Left forelimb (tissue), 1 donor: ENCODE data around the gene MRPL12.

Source experiments
- DNase-seq: peaks from one replicate; pipeline ENCODE4 v3.0.0-alpha.2; 2018; ENCODE audit warnings: low spot score

The MRPL12 gene

DNA sequence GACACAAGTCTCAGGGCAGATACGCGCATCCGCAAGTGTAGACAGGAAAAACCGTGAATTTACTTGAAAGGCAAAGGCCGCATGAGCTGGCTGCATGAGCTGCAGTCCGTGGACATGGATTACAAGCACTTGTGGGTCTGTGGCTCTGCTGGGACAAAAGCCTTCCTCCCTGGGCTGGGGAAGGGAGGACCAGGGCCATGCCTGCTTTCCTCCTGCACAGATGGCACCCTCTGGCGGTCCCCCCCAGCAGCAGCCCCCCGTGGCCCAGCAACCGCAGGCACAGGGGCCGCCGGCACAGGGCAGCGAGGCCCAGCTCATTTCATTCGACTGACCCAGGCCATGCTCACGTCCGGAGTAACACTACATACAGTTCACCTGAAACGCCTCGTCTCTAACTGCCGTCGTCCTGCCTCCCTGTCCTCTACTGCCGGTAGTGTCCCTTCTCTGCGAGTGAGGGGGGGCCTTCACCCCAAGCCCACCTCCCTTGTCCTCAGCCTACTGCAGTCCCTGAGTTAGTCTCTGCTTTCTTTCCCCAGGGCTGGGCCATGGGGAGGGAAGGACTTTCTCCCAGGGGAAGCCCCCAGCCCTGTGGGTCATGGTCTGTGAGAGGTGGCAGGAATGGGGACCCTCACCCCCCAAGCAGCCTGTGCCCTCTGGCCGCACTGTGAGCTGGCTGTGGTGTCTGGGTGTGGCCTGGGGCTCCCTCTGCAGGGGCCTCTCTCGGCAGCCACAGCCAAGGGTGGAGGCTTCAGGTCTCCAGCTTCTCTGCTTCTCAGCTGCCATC, 1.7 kb upstream of the MRPL12 start:
- DNase-seq: no peak

DNA sequence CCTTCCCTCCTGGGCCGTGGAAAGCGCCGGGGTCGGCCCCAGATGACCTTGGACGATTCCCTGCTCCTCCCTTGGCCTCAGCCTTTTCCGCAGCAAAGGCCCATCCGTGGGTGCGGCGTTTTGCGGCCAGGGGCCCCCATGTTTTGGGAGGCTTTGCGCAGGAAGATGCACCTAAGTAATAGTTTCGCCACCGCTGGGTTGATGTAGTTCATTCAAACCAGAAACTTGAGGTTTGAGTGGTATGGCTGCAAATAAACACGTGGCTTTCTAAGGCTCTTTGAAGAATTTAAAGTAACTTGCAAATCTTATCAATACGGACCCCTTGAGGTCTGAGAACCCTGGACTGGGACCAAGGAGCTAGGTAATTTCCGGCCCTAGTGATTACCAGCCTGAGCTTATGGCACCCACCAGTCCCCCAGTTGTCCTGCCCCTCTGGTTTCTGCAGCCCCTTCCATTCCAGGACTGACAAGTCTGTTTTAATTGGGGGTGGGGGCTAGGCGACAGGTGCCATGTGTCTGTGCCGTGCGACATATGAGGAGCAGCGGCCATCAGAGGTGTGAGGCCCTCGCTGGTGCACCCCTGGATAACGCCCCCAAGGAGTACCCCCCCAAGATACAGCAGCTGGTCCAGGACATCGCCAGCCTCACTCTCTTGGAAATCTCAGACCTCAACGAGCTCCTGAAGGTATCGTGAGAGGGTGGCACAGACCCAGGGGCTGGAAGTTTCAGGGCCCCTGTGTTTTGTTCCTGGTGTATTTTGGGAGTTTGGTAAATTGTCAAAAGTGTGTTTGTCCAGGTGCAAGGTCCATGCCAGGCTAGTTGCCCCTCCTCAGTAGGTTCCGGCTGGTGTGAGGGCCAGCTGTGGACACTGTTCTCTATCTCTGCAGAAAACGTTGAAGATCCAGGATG, 834 bp downstream of the MRPL12 start:
- DNase-seq: no peak

DNA sequence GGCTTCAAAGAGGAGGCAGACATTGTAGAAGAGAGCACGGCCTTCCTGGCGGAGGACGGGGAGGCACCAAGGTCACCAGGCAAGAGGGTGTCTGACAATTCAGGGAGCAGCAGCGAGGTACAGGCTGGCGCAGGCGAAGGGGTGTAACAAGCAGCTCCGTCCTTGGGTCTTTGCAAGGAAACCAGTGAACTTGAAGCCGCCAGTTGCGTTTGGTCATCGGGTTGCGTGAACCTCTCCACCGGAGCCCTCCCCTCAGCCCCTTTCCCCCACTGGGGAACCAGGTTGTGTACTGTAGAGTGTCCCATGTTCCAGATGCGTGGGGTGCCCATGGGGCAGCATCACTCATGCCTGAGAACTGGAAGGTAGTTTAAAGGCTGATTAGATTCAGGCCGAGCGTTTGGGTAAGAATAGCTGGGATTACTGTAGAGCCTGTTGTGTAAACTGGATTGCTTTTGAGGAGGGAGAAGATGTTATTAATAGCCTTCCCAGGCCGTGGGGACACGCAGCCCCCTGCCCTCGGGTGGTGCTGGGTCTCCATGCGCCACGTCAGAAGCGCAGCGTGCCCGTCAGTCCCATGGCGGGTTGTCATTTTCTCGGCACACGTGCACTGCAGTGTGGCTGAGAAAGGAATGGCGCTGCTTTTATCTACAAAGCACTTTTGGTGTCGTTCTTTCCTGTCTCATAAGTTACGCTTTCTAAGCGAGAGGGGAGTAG, 2.5 kb downstream of the MRPL12 start:
- DNase-seq: no peak

DNA sequence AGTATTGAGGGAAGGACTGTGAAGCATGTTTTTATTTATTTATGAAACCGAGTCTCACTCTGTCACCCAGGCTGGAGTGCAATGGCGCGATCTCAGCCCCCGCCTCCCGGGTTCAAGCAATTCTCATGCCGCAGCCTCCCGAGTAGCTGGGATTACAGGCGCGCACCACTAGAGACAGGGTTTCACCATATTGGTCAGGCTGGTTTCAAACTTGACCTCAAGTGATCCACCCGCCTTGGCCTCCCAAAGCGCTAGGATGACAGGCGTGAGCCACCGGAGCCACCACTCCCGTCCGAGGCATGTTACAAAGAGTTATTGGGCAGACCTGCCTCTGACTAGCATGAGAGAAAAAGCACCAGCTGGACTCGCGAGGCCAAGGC, 3.1 kb downstream of the MRPL12 start:
- no peak for DNase-seq

DNA sequence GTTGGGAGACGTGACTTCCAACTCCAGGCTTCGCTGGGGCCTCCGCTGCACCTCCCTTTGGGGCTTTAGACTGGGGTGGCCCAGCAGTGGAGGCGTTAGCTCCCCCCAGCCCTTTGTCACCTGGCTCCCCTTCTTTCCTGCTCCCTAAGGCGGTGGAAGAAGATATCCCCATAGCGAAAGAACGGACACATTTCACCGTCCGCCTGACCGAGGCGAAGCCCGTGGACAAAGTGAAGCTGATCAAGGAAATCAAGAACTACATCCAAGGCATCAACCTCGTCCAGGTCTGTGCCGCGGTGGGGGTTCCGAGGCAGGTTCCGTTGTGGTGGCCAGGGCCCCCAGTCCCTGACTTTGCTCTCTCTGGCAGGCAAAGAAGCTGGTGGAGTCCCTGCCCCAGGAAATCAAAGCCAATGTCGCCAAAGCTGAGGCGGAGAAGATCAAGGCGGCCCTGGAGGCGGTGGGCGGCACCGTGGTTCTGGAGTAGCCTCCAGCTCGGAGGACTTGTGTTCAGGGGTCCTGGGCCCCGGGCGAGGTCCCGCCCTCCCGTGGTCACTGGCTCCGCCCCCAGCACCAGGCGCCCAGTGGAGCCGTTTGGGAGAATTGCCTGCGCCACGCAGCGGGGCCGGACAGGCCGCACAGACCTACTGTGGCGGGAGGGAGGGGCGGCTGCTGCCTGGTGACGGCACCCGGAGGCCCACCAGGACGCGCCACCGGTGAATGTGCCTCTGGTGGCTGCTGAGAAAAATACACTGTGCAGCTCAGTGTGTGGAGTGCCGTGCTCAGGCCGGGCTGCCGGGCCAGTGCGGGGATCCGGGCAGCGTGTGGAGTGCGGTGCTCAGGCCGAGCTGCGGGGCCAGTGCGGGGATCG, 3.8 kb downstream of the MRPL12 start:
- DNase-seq: no peak

DNA sequence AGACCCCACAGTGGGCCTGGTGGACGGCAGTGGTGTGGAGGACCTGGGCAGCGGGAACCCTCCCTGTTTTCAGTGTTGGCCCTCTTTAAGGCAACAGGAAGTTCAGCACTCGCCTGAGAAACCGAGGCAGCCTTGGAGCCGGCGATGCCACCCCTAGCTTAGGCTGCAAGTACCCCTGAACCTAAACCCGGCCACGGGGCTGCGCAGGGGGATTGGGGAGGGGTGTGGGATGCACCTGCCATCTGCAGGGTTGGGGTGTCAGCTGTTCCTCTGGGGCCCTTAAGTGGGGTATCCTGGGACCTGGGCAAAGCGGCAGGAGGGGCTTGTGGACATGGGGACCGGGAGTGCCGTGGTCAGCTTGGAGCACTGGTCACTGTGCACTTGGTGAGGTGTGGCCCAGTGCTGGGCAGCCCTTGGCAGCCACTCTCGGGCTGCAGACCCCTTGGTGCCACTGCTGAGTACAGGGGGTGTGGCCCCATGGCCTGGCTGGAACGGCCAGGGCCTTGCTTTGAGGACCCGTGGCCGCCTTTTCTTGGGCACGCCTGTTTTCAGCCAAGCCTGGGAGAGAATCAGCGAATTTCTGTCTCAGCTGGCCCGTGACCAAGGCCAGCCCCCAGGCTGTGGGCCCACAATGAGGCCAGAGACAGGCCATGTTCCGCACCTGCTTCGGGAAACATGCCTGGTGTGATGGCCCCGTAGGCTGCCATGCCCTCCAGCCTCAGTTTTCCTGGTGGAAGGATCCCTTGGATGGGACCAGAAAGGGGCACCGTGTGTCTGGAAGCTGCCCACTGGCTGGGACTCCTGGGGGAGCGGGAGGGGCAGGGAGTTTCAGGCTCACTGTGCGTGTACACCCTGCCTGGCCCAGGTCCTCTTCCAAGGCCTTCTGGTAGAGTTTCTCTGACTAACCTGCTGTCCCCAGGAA, 4.8 kb downstream of the MRPL12 start:
- no peak for DNase-seq

DNA sequence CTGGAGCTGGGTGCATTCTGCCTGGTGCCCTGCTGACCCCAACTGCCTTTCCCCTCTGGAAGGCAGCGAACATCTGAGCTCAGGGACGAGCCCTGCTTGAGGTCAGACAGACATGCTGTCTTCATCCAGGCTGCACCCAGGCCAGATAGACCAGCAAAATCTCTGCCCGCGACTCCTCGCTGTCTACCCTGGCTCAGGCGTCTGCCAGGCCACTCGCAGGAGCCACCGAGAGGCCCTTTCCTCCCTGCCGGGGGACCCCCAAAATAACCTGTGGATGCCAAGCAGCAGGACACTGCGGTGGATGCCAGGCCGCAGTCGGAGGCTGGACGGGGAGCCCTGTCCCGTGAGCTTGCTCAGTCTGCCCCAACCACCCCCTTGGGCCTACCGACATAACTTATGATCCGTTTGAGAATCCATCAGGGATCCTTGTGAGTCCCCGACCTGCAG, 5.6 kb downstream of the MRPL12 start:
- DNase-seq: no peak

DNA sequence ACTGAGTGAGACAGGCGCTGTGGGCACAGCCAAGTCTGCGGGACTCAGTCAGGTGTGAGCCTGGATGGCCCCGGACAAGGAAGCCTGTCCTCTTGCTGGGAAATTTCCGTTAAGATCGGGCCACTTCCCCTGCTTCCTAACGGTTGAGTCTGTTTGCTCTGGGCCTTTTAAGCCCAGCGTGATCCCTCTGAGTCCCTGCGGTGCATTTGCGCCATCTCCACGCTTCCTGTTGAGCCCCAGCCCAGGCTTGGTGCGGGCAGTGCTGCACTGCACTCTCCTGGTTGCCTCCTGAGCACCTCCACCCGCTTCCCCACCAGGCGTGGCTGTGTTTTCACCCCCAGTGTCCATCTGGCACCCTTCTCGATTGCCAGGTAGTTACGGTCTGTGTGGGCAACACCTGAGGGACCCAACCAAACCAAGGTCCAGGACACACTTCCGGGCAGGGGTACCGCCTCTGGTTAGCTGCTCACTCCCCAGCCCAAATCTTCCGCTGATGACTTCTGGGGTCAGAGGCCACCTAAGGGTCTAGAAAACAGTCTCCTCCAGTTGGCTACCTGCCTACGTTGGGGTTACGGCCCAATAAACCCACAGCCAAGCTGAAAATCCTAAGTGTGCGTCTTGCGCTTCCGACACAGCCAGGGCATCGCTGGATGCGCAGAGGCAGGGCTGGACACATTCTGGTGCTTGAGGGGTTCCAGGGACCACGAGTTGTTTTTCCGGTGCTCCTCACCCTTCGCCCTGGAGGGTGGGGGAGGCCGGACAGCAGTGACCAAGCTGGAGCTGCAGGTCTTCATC, 7.5 kb downstream of the MRPL12 start:
- no peak for DNase-seq

DNA sequence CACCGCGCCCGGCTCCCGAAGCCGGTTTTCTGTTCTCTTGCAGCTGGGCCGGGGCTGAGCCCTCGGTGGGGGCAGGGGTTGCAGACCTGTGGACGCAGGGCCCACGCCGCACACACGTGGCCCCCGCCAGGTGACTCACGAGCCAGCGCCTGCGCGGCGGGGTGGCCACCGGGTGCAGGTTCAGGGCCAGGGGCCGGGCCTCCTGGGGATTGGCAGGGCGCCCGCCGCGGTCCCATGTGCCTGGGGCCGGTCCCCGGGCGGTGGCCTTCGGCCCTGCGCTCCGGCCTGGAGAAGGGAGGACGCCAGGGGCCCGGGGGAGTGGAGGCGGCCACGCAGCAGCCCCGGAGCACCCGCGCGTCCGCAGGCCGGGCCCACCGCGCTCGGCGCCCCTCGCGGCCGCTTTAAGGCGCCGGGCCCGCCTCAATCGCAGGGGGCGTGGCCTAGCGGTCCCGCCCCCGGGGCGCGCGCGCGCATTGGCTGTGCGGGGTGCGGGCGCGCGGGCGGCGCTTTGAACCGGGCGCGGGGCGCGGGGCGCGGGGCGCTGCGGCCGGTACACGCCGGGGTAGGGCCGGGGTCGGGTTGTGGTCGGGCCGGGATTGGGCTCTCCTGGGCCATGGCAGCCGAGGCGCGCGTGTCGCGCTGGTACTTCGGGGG, 8.8 kb downstream of the MRPL12 start, which contains the start of gene SLC25A10:
SLC25A10 (plus strand) TSS at position 471 of the 654 bp plus-strand sequence; CDS start at position 614, 143 bp downstream.
- DNase-seq: peak; percentile 84

DNA sequence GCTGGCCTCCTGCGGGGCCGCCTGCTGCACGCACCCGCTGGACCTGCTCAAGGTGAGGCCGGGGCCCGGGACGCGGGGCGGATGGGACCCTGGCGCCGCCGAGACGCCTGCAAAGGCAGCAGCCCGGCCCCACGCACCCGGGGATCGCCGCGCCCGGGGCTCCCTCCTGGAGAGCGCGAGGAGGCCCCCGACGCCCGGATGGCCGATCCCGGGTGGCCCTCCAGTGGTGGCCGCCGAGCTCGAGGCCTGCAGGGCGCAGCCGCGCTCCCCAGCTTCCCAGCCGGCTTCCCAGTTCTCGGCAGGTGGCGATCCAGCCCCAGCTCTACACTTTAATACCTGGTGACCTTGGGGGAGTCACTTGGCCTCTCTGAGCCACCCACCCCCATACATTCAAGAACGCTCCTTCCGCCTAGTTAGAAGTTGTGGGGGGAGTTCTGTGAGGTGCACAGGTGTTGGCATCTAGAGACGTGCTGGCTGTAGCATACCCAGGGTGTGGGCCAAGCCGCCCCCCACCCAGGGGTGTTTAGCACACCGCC, 9.4 kb downstream of the MRPL12 start:
- no peak for DNase-seq

DNA sequence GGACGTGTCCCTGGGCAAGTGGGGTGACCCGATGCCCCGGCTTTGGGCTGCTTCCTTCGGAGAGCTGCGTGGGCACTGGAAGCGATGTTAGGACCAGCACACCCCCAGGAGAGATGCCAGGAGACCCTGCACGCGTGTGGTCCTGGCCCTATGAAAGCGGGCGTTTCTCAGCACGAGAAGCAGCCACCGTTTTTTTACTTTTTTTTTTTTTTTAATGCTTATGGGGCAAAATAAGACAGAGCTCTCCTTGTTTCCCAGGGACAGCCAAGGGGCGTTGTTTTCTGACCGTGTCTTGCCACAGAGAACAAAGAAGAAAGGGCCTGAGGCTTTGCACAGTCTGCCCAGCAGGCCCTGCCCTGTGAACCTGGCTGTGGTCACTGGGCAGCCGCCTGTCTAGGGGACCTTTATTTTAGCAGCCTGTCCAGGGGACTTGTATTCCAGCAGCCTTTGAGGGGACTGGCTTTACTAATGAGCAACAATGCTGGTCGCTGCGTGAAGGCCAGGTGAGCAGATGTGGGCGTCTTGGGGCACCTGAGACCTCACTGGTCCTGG, 9.9 kb downstream of the MRPL12 start:
- no peak for DNase-seq

DNA sequence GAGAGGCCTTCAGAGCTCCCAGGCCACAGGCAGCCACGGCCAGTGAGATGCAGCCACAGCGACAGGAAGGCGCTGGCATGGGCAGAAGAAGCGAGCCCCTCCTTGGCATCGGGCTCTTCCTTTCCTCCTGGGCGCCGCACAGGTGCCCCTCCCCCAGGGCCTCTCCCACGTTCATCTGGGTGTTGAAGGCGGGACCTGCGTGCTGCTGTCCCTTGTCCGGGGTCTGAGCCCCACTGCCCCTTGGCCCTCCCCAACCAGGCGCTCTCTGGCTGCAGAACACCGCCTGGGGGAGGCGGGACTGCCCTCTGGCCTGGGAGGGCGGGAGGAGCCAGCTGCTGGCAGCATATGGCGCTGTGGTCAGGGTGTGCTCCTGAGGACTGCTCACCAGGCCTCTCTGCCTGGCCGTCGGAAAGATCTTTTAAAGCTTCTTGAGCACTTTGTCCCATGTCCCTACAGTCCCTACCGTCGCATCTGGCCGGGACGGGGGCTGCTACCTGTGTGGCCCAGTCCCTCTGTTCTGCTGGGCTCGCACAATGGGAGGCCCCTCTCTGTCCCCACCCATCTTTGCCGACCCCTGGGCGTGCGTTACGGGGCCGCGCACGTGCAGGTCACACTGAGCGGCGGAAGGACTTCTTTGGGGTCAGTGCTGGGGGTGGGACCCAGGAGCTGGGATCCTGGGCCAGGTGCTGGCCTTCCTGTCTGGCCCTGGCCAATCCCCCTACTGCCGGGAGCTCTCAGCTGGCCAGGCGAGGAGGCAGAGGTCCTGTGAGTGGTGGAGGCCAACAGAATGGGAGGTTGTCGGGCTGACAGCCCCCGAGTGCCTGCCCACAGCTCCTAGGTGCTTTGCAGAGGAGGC, 10.6 kb downstream of the MRPL12 start:
- DNase-seq: no peak

DNA sequence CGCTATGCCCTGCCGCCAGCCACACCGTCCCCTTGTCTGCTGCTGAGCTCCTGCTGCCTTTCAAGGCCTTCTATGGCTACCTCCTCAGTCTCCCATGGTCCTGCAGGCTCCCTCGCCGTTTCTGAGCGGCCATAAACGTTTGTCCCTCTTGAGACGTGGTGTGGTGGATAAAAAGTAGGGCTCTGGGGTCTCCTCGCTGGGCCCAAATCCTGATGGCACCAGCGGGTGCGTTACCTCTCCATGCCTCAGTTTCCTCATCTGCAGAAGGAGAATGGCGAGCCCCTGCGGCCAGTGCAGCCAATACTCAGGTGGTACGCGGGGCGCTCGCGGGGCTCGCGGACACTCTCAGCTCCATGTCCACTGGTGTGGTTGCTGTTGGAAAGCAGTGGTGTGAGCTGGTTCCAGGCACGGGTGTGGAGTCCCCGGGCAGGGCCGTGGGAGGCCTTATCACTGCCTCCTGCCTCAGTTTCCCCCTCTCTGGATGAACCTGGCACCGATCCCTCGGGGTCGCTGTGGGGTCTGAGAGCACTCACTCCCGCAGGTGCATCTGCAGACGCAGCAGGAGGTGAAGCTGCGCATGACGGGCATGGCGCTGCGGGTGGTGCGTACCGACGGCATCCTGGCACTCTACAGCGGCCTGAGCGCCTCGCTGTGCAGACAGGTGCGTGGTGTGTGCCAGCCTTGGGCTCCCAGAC, 11.4 kb downstream of the MRPL12 start:
- no peak for DNase-seq

DNA sequence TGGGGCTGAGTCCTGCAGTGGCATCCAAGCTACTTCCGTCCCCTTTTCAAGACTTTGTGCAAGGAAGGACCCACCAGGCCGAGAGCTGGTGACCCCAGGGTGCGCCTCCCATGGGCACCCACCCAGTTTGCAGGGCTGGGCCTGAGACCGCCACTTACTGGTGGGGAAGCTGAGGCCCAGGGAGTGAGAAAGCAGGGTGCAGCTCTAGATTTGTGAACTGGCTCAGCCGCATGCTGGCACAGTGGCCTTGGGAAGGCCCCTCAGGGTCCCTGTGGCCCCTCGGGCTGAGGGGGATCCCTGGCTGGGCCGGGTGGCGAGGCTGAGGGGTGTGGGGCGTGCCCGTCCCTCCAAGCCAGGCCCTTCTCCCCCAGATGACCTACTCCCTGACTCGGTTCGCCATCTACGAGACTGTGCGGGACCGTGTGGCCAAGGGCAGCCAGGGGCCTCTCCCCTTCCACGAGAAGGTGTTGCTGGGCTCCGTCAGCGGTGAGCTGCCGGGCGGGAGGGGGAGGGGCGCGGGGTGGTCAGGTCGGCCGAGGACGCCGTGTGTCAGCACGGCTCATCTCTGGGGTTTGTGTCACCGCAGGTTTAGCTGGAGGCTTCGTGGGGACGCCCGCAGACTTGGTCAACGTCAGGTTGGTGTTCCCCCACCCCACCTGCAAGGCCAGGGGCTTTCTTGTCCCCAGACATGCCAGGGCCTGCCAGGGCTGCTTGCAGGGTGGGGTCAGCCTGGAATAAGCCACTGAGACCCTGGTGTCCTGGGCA, 12.1 kb downstream of the MRPL12 start:
- no peak for DNase-seq

DNA sequence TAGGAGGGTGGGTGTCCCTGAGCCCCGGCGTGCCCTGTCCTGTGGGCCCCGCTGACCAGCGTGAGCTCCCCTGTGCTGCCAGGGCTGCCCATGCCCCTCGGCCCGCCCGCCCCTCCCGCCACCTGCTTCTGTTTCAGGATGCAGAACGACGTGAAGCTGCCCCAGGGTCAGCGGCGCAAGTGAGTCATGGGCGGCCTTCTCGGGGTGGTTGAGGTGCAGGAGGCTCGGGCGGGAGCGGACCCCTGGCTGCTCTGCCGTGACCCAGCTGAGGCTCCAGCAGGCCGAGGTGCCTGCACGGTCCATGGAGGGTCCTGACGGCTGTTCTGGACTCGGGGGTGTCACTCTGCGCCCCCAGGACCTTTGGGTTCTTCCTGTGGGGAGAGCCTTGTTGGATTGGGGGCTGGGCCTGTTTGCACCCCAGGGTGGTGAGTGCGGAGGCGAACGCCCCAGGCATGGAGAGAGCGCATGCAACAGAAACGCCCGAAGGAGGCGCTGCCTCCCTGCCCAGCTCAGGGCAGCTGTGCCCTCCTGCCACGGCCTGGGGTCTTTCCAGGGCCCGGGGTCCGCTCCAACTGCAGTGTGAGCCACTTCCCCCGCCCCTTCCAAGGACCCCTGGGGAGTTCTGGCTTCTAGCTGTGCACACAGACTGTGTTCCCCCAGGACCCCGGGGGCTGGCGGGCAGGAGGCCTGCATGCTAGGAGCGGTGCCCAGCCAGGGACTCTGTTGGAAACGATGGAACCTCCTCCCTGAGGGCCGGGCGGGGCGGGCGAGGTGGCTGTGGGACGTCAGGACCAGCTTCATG, 12.9 kb downstream of the MRPL12 start:
- DNase-seq: no peak
